Measurements from ENCODE around the gene ARHGAP6.
A peak's percentile ranks its signal among the peaks of the same experiment; 100 is the strongest.

Gene ARHGAP6

DNA sequence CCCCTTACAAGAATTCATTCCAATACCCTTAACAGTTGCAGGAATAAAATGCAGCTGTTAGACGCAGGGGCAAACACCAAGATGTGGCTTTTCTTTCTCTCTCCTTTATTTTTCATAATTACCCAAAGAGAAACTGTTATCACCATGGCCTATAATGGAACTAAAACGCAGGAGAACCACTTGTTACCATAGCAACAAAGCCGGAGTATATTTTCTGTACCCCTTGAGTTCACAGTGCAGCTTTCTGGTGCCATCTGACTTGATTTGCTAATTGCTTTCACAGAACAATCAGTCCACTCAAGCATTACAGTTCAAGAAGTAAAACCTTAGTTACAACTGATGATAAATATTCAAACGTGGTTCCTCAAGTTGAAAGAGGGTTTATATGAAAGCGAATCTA lies 214.6 kb downstream of the ARHGAP6 start:
- DNase-seq, result no peak

DNA sequence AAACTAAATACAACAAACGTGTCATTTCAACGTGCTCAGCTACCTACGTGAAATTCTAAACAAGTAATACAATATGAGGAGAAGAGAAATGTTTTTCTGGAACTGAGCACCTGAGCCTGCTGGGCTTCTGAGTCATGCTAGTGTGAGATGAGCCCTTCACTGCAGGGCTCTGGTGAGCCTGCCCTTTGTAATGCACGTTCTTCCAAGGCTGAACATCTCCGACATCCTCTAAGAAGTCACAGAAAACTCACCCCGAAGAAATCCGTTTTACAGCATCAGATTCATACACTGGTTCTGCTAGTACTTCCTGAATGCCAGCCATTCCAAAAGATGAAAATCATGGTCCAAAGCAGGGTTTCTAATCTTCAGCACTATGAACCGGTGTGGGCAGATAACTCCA lies 215.4 kb downstream of the ARHGAP6 start:
- peak; percentile 32 for DNase-seq

- DNase-seq, result no peak
These were observed 216.1 kb downstream of the ARHGAP6 start for GRCh38 chrX:11449613-11450012.

DNA sequence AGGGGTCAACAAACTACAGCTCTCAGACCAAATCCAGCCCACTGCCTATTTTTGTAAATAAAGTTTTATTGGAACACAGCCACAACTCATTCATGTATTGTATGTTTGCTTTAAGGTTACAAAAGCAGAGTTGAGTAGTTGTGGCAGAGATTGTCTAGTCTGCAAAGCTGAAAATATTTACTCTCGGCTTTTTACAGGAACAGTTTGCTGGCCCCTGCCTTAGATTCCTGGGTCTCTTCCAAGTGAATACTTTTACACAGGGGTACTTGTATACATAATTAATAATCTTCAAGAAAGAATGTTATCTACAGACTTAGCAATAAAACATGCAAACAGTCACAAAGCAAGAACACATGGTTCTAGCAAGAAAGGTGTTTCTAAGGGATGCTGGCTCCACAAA lies 218.3 kb downstream of the ARHGAP6 start:
- no peak for DNase-seq

DNA sequence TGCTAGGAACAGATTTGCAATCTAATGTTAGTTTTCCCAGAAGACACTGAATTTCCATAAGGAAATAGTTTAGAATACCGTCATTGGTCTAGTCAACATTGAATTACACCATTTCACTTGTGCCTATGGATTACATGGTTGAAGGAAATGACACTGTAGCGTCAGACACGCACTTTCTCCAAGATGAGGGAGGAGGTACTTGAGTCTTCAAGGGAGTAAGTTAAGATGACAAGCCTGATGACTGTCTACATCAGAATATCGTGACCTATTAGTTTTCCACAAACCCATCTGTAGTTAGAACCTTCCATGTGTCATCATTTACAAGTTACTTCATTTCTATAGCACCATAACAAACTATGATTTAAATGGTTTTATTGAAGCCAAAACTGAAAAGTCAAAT lies 218.8 kb downstream of the ARHGAP6 start:
- DNase-seq, result no peak

DNA sequence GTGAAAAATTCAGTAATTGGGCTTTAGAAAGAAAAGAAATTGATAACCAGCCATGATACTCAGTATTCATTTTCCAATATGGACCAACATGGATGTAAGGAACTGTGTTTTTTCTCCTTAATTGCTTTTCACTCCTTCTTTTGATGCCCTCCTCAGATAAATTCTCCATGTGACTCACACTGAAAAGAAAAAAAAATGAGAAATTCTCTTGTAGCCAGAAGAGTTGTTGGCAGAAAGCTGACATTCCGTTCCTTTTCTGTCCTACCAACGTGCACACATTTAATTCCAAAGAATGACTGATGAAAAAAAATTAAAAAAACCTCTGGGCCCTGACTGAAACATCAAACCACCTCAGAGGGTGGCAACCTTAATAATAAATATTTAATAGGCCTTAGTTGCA lies 219.4 kb downstream of the ARHGAP6 start:
- peak; percentile 60 for DNase-seq

- no peak for DNase-seq
These were observed 220.2 kb downstream of the ARHGAP6 start for GRCh38 chrX:11445540-11445939.

- DNase-seq, result no peak
These were observed 221.7 kb downstream of the ARHGAP6 start for GRCh38 chrX:11444052-11444451.

- no peak for DNase-seq
These were observed 225.9 kb downstream of the ARHGAP6 start for GRCh38 chrX:11439846-11440245.

- peak; percentile 32 for DNase-seq
These were observed 227.0 kb downstream of the ARHGAP6 start for GRCh38 chrX:11438767-11439166.

GRCh38 chrX:11438380-11438723 lies 227.4 kb downstream of the ARHGAP6 start:
- DNase-seq, result no peak

GRCh38 chrX:11437642-11438379 lies 227.9 kb downstream of the ARHGAP6 start:
- peak; percentile 83 for DNase-seq

DNA sequence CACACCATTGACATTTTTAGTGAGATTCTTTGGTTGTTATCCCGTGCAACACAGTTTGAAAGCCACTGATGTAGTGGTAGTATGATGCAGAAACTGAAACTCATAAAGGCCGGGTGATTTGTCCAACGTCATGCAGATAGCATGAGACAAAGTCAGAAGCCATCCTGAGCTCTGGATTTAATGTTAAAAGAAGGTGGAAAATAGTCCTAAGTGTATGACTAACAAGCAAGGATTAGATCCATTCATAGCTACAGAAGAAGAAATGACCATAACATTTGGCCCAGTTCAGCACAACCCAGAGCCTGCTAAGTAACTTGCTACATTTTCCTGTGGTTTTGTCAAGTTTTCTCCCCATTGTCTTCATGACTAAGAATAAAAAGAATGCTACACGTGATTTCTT lies 230.2 kb downstream of the ARHGAP6 start:
- peak; percentile 73 for DNase-seq

DNA sequence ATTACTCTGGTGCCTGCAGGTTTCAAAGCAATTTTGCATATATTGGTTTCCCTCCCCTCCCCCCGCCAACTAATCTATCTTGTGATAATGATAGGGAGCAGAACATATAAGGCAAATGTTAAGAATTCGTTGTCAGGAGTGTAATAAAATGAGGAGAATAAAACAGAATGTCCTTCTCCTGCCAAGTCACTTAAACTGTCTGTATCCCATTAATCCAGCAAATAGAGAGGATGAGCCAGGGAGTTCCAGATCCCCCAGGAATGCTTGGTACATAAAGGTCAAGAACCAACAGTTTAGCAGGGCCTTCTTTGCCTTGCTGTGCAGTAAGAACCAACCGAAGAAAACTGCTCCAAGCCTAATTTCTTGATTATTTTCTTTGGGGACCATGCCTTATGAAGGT lies 231.1 kb downstream of the ARHGAP6 start:
- DNase-seq, result no peak

- DNase-seq, result no peak
These were observed 233.9 kb downstream of the ARHGAP6 start for GRCh38 chrX:11431786-11432185.

- no peak for DNase-seq
These were observed 235.4 kb downstream of the ARHGAP6 start for GRCh38 chrX:11430271-11430670.

GRCh38 chrX:11429538-11430085 lies 236.1 kb downstream of the ARHGAP6 start:
- DNase-seq, result no peak

GRCh38 chrX:11427453-11428071 lies 238.2 kb downstream of the ARHGAP6 start:
- DNase-seq, result no peak

DNA sequence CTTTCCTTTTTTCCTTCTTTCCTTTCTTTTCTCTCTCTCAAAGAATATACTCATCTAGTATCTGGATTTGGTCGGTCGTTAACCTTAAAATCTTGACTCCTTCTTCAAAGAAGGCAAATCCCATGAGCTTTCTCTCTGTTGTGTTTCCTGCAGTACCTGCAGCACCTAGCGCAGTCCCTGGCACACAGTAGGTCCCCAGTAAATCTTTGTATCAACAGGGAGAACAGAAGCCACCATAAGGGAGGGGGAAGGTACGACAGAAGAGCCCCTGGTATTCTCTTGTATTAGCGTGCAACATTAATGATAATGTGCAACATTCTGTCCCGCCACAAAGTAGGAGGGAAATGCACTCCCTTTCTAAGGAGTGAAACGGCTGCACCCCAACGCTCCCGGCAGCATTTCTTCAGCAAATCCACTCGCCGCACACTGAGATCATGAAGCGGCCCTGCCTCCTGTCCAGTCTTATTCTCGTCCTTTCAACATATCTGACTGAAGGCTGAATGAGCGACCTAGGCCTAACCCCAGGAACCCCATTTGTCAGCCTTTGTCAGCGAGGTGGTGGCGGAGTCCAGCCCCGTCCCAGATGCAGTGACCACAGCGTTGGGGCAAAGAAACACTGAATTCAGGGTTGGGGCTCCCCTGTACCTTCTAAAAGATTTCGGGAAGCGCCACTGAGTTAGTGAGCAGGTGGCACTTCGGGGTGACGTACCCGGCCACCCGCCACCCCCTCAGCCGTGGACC lies 238.8 kb downstream of the ARHGAP6 start:
- DNase-seq, result no peak

- DNase-seq, result no peak
These were observed 240.6 kb downstream of the ARHGAP6 start for GRCh38 chrX:11424903-11425674.

- DNase-seq, result no peak
These were observed 241.8 kb downstream of the ARHGAP6 start for GRCh38 chrX:11423949-11424348.

- peak; percentile 78 for DNase-seq
These were observed 242.3 kb downstream of the ARHGAP6 start for GRCh38 chrX:11423362-11423818.

- no peak for DNase-seq
These were observed 243.2 kb downstream of the ARHGAP6 start for GRCh38 chrX:11422525-11422857.

All from EL (cell line).